Panc1 (cell line): Measurements from ENCODE around the gene MBD5. TPM values are rescaled to one million over a fixed set of nuclear protein-coding genes. Genes with fewer than 3 reads are reported as not detected.

Experiments used
- ATAC-seq: fragments of 200-7000 bp; cut with Tn5 transposase; 2 replicates; pipeline ENCODE4 v1.9.1; 2020; ENCODE audit warnings: mild to moderate bottlenecking, moderate library complexity
- BruUV-seq: library from RNA; stranded (reverse); fragments of 400-500 nt; replicated peaks from 2 replicates; lab custom pipeline; 2021; lab: Mats Ljungman, UMichigan
- CTCF ChIA-PET: fragments of 300-600 bp; sonication (Branson Sonifier 250); formaldehyde crosslinking; loops from one replicate; lab custom pipeline; 2022; ENCODE audit warnings: antibody characterized with exemption; lab: Charles Lee
- POLR2A ChIA-PET: fragments of 300-600 bp; sonication (Branson Sonifier 250); formaldehyde crosslinking; loops from one replicate; lab custom pipeline; 2022; ENCODE audit warnings: antibody characterized with exemption; lab: Charles Lee
- DNase-seq: peaks from one replicate; pipeline ENCODE4 v3.0.0-alpha.2; 2010; ENCODE audit warnings: low read depth, low spot score
- H3K27ac ChIP-seq: 2 replicates; pipeline ENCODE4 v1.5.1; 2011; ENCODE audit warnings: mild to moderate bottlenecking, low read length, inconsistent platforms
- H3K27me3 ChIP-seq: fragments of 200-500 bp; sonication (Bioruptor generic); 2 replicates; pipeline ENCODE4 v1.6.0; 2014; ENCODE audit warnings: low read length, inconsistent platforms; ENCODE audit not compliant: control insufficient read depth, insufficient read depth
- H3K36me3 ChIP-seq: fragments of 200-500 bp; sonication (Bioruptor generic); 2 replicates; pipeline ENCODE4 v1.5.1; 2014; ENCODE audit warnings: inconsistent platforms, mild to moderate bottlenecking, low read length, moderate library complexity; ENCODE audit not compliant: control insufficient read depth, insufficient read depth
- H3K4me1 ChIP-seq: 2 replicates; pipeline ENCODE4 v1.5.1; 2011; ENCODE audit warnings: inconsistent platforms, mild to moderate bottlenecking, low read length, moderate library complexity; ENCODE audit not compliant: control insufficient read depth, insufficient read depth
- H3K4me3 ChIP-seq, 2 experiments: 2 replicates each; pipeline ENCODE4 v1.5.1; 2011 to 2012; ENCODE audit warnings: low read depth in 2 of 2, low read length in 2 of 2, mild to moderate bottlenecking in 2 of 2, inconsistent platforms in 1 of 2, moderate library complexity in 1 of 2
- H3K9me3 ChIP-seq: fragments of 200-500 bp; sonication (Bioruptor generic); 2 replicates; pipeline ENCODE4 v1.5.1; 2014; ENCODE audit warnings: low read depth, mild to moderate bottlenecking, inconsistent platforms, low read length, moderate library complexity; ENCODE audit not compliant: control insufficient read depth, insufficient read depth
- CTCF ChIP-seq: fragments of 450-650 bp; IDR thresholded peaks from 2 replicates; pipeline ENCODE4 v1.5.1; 2017; ENCODE audit warnings: mild to moderate bottlenecking
- POLR2AphosphoS5 ChIP-seq: IDR thresholded peaks from 2 replicates; pipeline ENCODE4 v1.6.1; 2012; ENCODE audit warnings: mild to moderate bottlenecking, low read depth, low read length, moderate library complexity
- REST ChIP-seq, 2 experiments: IDR thresholded peaks; 2 replicates each; pipeline ENCODE4 v1.6.1; 2011 to 2012; ENCODE audit warnings: low read depth in 2 of 2, control low read depth in 1 of 2, low read length in 1 of 2, mild to moderate bottlenecking in 1 of 2, moderate library complexity in 1 of 2; ENCODE audit not compliant: insufficient read depth in 1 of 2
- SIN3A ChIP-seq: IDR thresholded peaks from 2 replicates; pipeline ENCODE4 v1.6.1; 2012; ENCODE audit warnings: low read depth, mild to moderate bottlenecking, low read length, moderate library complexity, borderline replicate concordance; ENCODE audit not compliant: insufficient read depth
- TCF7L2 ChIP-seq: IDR thresholded peaks from 2 replicates; pipeline ENCODE4 v1.6.1; 2011; ENCODE audit warnings: mild to moderate bottlenecking, low read depth, low read length, inconsistent platforms
- in situ Hi-C: cut with HindIII; loops from 2 replicates; pipeline ENCODE4 v1.10.0; 2016; ENCODE audit warnings: low sequenced_read_pairs, low pct_unique_long_range_greater_than_20kb
- intact Hi-C: fragments of 100-400 bp; cut with micrococcal nuclease; formaldehyde crosslinking; loops from one replicate; pipeline ENCODE4 v1.10.0; 2022; ENCODE audit not compliant: unreplicated experiment
- total RNA-seq: library from RNA; stranded (reverse); gene quantifications from one replicate; pipeline ENCODE4 v1.2.1, GENCODE V29; 2021; ENCODE audit not compliant: unreplicated experiment

Gene MBD5
- total RNA-seq, 1 experiment from 2014 or later, result 40.2 TPM

GRCh38 chr2:148044322-148044721 lies 23.4 kb downstream of the MBD5 start:
- BruUV-seq, result no TSS peak
- intact Hi-C loops, result no loop called here
- H3K36me3 ChIP-seq, result no peaks in the 10 kb centered on the region
- no peak overlapping the region for H3K27ac ChIP-seq
- no peaks in the 10 kb centered on the region for H3K4me1 ChIP-seq
- ChIA-PET CTCF (no interaction called here), POLR2A (no interaction called here)
- TF ChIP-seq REST (IDR thresholded peaks at IDR 0.05; ENCODE audit: insufficient read depth in 1 of 2, low read depth in 2 of 2, low read length in 1 of 2), result no peak
- no peak for TF ChIP-seq TCF7L2
- no peak for TF ChIP-seq SIN3A
- TF ChIP-seq CTCF, result no peak
- no peak for TF ChIP-seq POLR2AphosphoS5
- ATAC-seq (no peak), DNase-seq (no peak)
- no peak overlapping the region for H3K4me3 ChIP-seq
- no peaks in the 10 kb centered on the region for H3K27me3 ChIP-seq
- no peaks in the 10 kb centered on the region for H3K9me3 ChIP-seq
- in situ Hi-C loops, result no loop called here

GRCh38 chr2:148046802-148047201 lies 25.9 kb downstream of the MBD5 start:
- intact Hi-C loops, result no loop called here
- no TSS peak for BruUV-seq
- ChIA-PET CTCF (no interaction called here), POLR2A (no interaction called here)
- H3K4me3 ChIP-seq, result no peak overlapping the region
- H3K4me1 ChIP-seq, result no peaks in the 10 kb centered on the region
- no peak for TF ChIP-seq CTCF
- TF ChIP-seq REST (IDR thresholded peaks at IDR 0.05; ENCODE audit: insufficient read depth in 1 of 2, low read depth in 2 of 2, low read length in 1 of 2), result no peak
- no peak for TF ChIP-seq POLR2AphosphoS5
- no peak for TF ChIP-seq SIN3A
- no peak for TF ChIP-seq TCF7L2
- no peaks in the 10 kb centered on the region for H3K9me3 ChIP-seq
- no peak overlapping the region for H3K27ac ChIP-seq
- no peak for DNase-seq
- H3K27me3 ChIP-seq, result no peaks in the 10 kb centered on the region
- no peaks in the 10 kb centered on the region for H3K36me3 ChIP-seq
- ATAC-seq, result no peak
- in situ Hi-C loops, result no loop called here
